HL-60 (cell line): Measurements from ENCODE around the gene LPCAT2.

Experiments
- DNase-seq, 2 experiments: peaks; one replicate each; pipeline ENCODE4 v3.0.0-alpha.2; 2010 to 2020; ENCODE audit warnings: low read depth in 1 of 2, low spot score in 1 of 2
- H3K27ac ChIP-seq: fragments of 250-450 bp; sonication (Bioruptor Pico); replicated peaks from 2 replicates; pipeline ENCODE4 v1.5.1; 2020; ENCODE audit warnings: mild to moderate bottlenecking, moderate library complexity
- H3K27me3 ChIP-seq: fragments of 250-450 bp; sonication (Bioruptor Pico); 2 replicates; pipeline ENCODE4 v1.5.1; 2021; ENCODE audit warnings: mild to moderate bottlenecking, moderate library complexity; ENCODE audit not compliant: insufficient read depth, poor library complexity, severe bottlenecking
- H3K4me3 ChIP-seq: replicated peaks from 2 replicates; pipeline ENCODE4 v1.5.1; 2011; ENCODE audit warnings: mild to moderate bottlenecking, control low read depth, low read length; ENCODE audit not compliant: insufficient read depth
- GABPA ChIP-seq: IDR thresholded peaks from 2 replicates; pipeline ENCODE4 v1.6.1; 2012; ENCODE audit warnings: low read depth
- POLR2AphosphoS5 ChIP-seq: IDR thresholded peaks from 2 replicates; pipeline ENCODE4 v1.6.1; 2012; ENCODE audit warnings: low read depth
- REST ChIP-seq: IDR thresholded peaks from 2 replicates; pipeline ENCODE4 v1.6.1; 2012; ENCODE audit warnings: low read depth; ENCODE audit not compliant: insufficient replicate concordance
- SPI1 ChIP-seq: IDR thresholded peaks from 2 replicates; pipeline ENCODE4 v1.6.1; 2012; ENCODE audit warnings: low read depth, mild to moderate bottlenecking, borderline replicate concordance
- TF ChIP-seq, protein P1 (sequence below): IDR thresholded peaks from one replicate; pipeline ENCODE4 v1.5.1; 2011; ENCODE audit warnings: low read length, control low read depth, inconsistent platforms; ENCODE audit not compliant: insufficient read depth

LPCAT2 gene

GRCh38 chr16:55588799-55589198 is 79.9 kb downstream of the LPCAT2 start:
- no peaks in the 10 kb centered on the region for H3K27me3 ChIP-seq
- TF ChIP-seq, protein P1, sequence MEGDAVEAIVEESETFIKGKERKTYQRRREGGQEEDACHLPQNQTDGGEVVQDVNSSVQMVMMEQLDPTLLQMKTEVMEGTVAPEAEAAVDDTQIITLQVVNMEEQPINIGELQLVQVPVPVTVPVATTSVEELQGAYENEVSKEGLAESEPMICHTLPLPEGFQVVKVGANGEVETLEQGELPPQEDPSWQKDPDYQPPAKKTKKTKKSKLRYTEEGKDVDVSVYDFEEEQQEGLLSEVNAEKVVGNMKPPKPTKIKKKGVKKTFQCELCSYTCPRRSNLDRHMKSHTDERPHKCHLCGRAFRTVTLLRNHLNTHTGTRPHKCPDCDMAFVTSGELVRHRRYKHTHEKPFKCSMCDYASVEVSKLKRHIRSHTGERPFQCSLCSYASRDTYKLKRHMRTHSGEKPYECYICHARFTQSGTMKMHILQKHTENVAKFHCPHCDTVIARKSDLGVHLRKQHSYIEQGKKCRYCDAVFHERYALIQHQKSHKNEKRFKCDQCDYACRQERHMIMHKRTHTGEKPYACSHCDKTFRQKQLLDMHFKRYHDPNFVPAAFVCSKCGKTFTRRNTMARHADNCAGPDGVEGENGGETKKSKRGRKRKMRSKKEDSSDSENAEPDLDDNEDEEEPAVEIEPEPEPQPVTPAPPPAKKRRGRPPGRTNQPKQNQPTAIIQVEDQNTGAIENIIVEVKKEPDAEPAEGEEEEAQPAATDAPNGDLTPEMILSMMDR = no peak
- TF ChIP-seq REST = no peak
- no peak for TF ChIP-seq GABPA
- TF ChIP-seq SPI1 = no peak
- DNase-seq = peak; percentile 18 to 41

GRCh38 chr16:55592306-55592705 is 83.4 kb downstream of the LPCAT2 start:
- H3K27me3 ChIP-seq = no peaks in the 10 kb centered on the region
- TF ChIP-seq GABPA (no peak), REST (no peak), SPI1 (peak; percentile 45; the same call in 1 of the 2 replicates)
- no peak overlapping the region for H3K27ac ChIP-seq
- no peak overlapping the region for H3K4me3 ChIP-seq
- DNase-seq = peak in 1 of 2 experiments; percentile 24

More at GRCh38 chr16:55588799-55589198, 79.9 kb downstream of the LPCAT2 start:
- Histone ChIP-seq H3K4me3 (no peak overlapping the region), H3K27ac (no peak overlapping the region)

- Histone ChIP-seq H3K4me3 (no peak overlapping the region), H3K27me3 (no peaks in the 10 kb centered on the region), H3K27ac (no peak overlapping the region)
- no peak for DNase-seq
- TF ChIP-seq POLR2AphosphoS5 = no peak
- TF ChIP-seq REST = no peak
- TF ChIP-seq, protein P1 = no peak
- TF ChIP-seq GABPA = no peak
- TF ChIP-seq SPI1 = no peak
Measured at GRCh38 chr16:55597928-55598327, 89.1 kb downstream of the LPCAT2 start.

GRCh38 chr16:55605754-55606336 is 97.0 kb downstream of the LPCAT2 start:
- no peak for DNase-seq
- no peak overlapping the region for H3K27ac ChIP-seq
- peaks cover 2% of the 10 kb centered on the region for H3K27me3 ChIP-seq
- TF ChIP-seq, protein P1 = no peak
- no peak for TF ChIP-seq POLR2AphosphoS5
- TF ChIP-seq REST = no peak
- TF ChIP-seq GABPA = no peak
- no peak for TF ChIP-seq SPI1
- H3K4me3 ChIP-seq = no peak overlapping the region
